ENCODE measurements around the gene PCBP2.

DNA sequence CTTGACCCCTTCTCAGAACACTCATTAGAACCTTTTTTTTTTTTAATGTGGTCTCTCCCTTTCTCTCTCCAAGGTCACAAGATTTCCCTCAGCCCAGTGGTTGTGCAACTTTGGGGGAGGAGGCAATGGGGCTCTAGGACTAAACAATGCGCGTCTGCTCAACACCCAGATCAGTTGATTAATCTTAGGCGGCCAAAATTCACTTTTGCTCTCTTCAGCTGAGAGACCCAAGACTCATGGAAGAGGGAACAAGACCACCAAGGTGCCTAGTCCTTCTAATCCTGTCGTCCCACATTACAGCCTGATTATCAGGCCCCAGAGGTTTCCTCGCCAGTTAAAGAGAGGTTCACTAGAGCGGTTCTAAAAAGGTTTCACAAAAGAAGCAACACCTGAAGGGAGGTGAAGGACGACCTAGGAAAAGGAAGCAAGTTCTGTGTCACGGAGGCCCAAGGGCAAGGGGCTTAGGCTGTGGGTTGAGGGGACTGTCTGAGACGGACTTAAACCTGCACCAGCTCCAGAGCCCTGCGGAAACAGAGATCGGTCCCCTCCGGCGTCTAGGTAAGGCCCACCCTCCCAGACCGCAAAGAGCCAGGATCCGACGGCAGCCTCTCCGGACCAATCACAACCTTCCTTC, 48.4 kb downstream of the PCBP2 start:
- TF ChIP-seq POU6F1 (CRISPR knock-in tag; IDR thresholded peaks at IDR 0.05; ENCODE audit: borderline replicate concordance, low read depth) (no peak), CREB5 (CRISPR knock-in tag; IDR thresholded peaks at IDR 0.05; ENCODE audit: low read depth) (no peak), ARNTL (CRISPR knock-in tag; IDR thresholded peaks at IDR 0.05; ENCODE audit: borderline replicate concordance, low read depth) (no peak), OSR1 (CRISPR knock-in tag; IDR thresholded peaks at IDR 0.05) (no peak), GLIS3 (CRISPR knock-in tag; IDR thresholded peaks at IDR 0.05) (no peak), CSRNP3 (CRISPR knock-in tag; IDR thresholded peaks at IDR 0.05) (no peak), ESRRG (CRISPR knock-in tag; IDR thresholded peaks at IDR 0.05) (0 out of 2 replicates have a peak, but pooled peaks have one; percentile 45), ZFP3 (CRISPR knock-in tag; IDR thresholded peaks at IDR 0.05) (no peak), TCF4 (CRISPR knock-in tag; IDR thresholded peaks at IDR 0.05; ENCODE audit: borderline replicate concordance) (no peak)
- TF ChIP-seq, protein P1, sequence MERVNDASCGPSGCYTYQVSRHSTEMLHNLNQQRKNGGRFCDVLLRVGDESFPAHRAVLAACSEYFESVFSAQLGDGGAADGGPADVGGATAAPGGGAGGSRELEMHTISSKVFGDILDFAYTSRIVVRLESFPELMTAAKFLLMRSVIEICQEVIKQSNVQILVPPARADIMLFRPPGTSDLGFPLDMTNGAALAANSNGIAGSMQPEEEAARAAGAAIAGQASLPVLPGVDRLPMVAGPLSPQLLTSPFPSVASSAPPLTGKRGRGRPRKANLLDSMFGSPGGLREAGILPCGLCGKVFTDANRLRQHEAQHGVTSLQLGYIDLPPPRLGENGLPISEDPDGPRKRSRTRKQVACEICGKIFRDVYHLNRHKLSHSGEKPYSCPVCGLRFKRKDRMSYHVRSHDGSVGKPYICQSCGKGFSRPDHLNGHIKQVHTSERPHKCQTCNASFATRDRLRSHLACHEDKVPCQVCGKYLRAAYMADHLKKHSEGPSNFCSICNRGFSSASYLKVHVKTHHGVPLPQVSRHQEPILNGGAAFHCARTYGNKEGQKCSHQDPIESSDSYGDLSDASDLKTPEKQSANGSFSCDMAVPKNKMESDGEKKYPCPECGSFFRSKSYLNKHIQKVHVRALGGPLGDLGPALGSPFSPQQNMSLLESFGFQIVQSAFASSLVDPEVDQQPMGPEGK (CRISPR knock-in tag; IDR thresholded peaks at IDR 0.05; ENCODE audit: borderline replicate concordance): no peak
- TF ChIP-seq, protein P2, sequence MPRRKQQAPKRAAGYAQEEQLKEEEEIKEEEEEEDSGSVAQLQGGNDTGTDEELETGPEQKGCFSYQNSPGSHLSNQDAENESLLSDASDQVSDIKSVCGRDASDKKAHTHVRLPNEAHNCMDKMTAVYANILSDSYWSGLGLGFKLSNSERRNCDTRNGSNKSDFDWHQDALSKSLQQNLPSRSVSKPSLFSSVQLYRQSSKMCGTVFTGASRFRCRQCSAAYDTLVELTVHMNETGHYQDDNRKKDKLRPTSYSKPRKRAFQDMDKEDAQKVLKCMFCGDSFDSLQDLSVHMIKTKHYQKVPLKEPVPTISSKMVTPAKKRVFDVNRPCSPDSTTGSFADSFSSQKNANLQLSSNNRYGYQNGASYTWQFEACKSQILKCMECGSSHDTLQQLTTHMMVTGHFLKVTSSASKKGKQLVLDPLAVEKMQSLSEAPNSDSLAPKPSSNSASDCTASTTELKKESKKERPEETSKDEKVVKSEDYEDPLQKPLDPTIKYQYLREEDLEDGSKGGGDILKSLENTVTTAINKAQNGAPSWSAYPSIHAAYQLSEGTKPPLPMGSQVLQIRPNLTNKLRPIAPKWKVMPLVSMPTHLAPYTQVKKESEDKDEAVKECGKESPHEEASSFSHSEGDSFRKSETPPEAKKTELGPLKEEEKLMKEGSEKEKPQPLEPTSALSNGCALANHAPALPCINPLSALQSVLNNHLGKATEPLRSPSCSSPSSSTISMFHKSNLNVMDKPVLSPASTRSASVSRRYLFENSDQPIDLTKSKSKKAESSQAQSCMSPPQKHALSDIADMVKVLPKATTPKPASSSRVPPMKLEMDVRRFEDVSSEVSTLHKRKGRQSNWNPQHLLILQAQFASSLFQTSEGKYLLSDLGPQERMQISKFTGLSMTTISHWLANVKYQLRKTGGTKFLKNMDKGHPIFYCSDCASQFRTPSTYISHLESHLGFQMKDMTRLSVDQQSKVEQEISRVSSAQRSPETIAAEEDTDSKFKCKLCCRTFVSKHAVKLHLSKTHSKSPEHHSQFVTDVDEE (CRISPR knock-in tag; IDR thresholded peaks at IDR 0.05): no peak
